CD14-positive monocyte (primary cell): ENCODE measurements around the gene USP47. TPM values are rescaled to one million over a fixed set of nuclear protein-coding genes. Genes with fewer than 3 reads are reported as not detected.
A peak's percentile ranks its signal among the peaks of the same experiment; 100 is the strongest.

Experiments
- DNase-seq, 3 donors: peaks; one replicate each; pipeline ENCODE4 v3.0.0-alpha.2; 2011 to 2022
- H2AFZ ChIP-seq: 2 replicates; pipeline ENCODE4 v1.6.0; 2012; ENCODE audit warnings: mild to moderate bottlenecking, low read depth, low read length, inconsistent platforms; ENCODE audit not compliant: insufficient read depth, poor library complexity, severe bottlenecking
- H3K27ac ChIP-seq, 2 donors: 1 replicate in 1 of 2; 2 replicates in 1 of 2; pipeline ENCODE4 v1.5.1; 2012 to 2013; ENCODE audit warnings: low read length in 2 of 2, control low read depth in 1 of 2, inconsistent platforms in 1 of 2, low read depth in 1 of 2, mild to moderate bottlenecking in 1 of 2
- H3K27me3 ChIP-seq, 2 donors: one replicate each; pipeline versions ENCODE4 v1.6.0 to v1.6.1; 2011 to 2013; ENCODE audit warnings: low read length in 2 of 2; ENCODE audit not compliant: control insufficient read depth in 2 of 2, insufficient read depth in 2 of 2
- H3K36me3 ChIP-seq, 2 donors: replicated peaks in 1 of 2; 1 replicate in 1 of 2; 2 replicates in 1 of 2; pipeline versions ENCODE4 v1.5.1 to v1.6.1; 2012 to 2013; ENCODE audit warnings: low read length in 2 of 2, control low read depth in 1 of 2, inconsistent platforms in 1 of 2, mild to moderate bottlenecking in 1 of 2; ENCODE audit not compliant: insufficient read depth in 2 of 2, control insufficient read depth in 1 of 2
- H3K4me1 ChIP-seq, 2 donors: 1 replicate in 1 of 2; 2 replicates in 1 of 2; pipeline versions ENCODE4 v1.5.1 to v1.6.1; 2012 to 2013; ENCODE audit warnings: low read length in 2 of 2, control low read depth in 1 of 2, inconsistent platforms in 1 of 2, mild to moderate bottlenecking in 1 of 2, moderate library complexity in 1 of 2; ENCODE audit not compliant: insufficient read depth in 2 of 2, control insufficient read depth in 1 of 2
- H3K4me2 ChIP-seq: replicated peaks from 2 replicates; pipeline ENCODE3; 2012; ENCODE audit warnings: low read length, moderate library complexity, mild to moderate bottlenecking; ENCODE audit not compliant: poor library complexity, severe bottlenecking; ENCODE audit errors: extremely low read depth
- H3K4me3 ChIP-seq, 3 experiments: fragments of 200-600 bp in 1 of 3; sonication (generic) in 1 of 3; replicated peaks in 1 of 3; 1 replicate in 2 of 3; 2 replicates in 1 of 3; pipeline ENCODE4 v1.5.1; 2011 to 2013; ENCODE audit warnings: low read length in 3 of 3, mild to moderate bottlenecking in 3 of 3, control low read depth in 2 of 3, low read depth in 2 of 3, inconsistent platforms in 1 of 3, moderate library complexity in 1 of 3
- H3K79me2 ChIP-seq: 2 replicates; pipeline ENCODE4 v1.6.0; 2012; ENCODE audit warnings: mild to moderate bottlenecking, control low read depth, inconsistent platforms, low read length, moderate library complexity; ENCODE audit not compliant: insufficient read depth
- H3K9ac ChIP-seq: 2 replicates; pipeline ENCODE4 v1.6.0; 2017; ENCODE audit warnings: low read length, mild to moderate bottlenecking; ENCODE audit not compliant: insufficient read depth, poor library complexity, severe bottlenecking
- H3K9me3 ChIP-seq, 2 donors: replicated peaks in 1 of 2; 1 replicate in 1 of 2; 2 replicates in 1 of 2; pipeline versions ENCODE4 v1.5.1 to v1.6.1; 2012 to 2013; ENCODE audit warnings: low read length in 2 of 2, control low read depth in 1 of 2; ENCODE audit not compliant: control insufficient read depth in 1 of 2, insufficient read depth in 1 of 2
- H4K20me1 ChIP-seq: 2 replicates; pipeline ENCODE4 v1.6.0; 2012; ENCODE audit warnings: mild to moderate bottlenecking, low read length, control low read depth, moderate library complexity; ENCODE audit not compliant: insufficient read depth
- H3K27ac Mint-ChIP-seq, 7 donors: one replicate each; pipeline ENCODE4 v1.8.0; 2020; ENCODE audit warnings: mild to moderate bottlenecking in 7 of 7, mixed read lengths in 7 of 7, moderate library complexity in 6 of 7, inconsistent platforms in 2 of 7
- H3K27me3 Mint-ChIP-seq, 3 donors: one replicate each; pipeline ENCODE4 v1.8.0; 2021 to 2022; ENCODE audit warnings: low read depth in 3 of 3, mild to moderate bottlenecking in 3 of 3, mixed read lengths in 3 of 3, moderate library complexity in 3 of 3, inconsistent platforms in 1 of 3
- H3K36me3 Mint-ChIP-seq, 2 donors: one replicate each; pipeline ENCODE4 v1.8.0; 2020; ENCODE audit warnings: mixed read lengths in 2 of 2, inconsistent platforms in 1 of 2, mild to moderate bottlenecking in 1 of 2
- H3K4me1 Mint-ChIP-seq: one replicate; pipeline ENCODE4 v1.8.0; 2020; ENCODE audit warnings: mild to moderate bottlenecking, mixed read lengths
- H3K4me3 Mint-ChIP-seq, 2 donors: one replicate each; pipeline ENCODE4 v1.8.0; 2020; ENCODE audit warnings: mild to moderate bottlenecking in 2 of 2, mixed read lengths in 2 of 2, moderate library complexity in 1 of 2
- H3K9me3 Mint-ChIP-seq, 7 donors: one replicate each; pipeline ENCODE4 v1.8.0; 2020 to 2022; ENCODE audit warnings: mixed read lengths in 7 of 7, mild to moderate bottlenecking in 6 of 7, moderate library complexity in 6 of 7, inconsistent platforms in 2 of 7
- CTCF ChIP-seq: fragments of 200-600 bp; IDR thresholded peaks from one replicate; pipeline ENCODE4 v1.8.0; 2022; ENCODE audit warnings: antibody characterized with exemption, mild to moderate bottlenecking
- WGBS: methylation state at CpG from one replicate; pipeline ENCODE4 v1.1.5; 2013; ENCODE audit warnings: missing lambda C conversion rate; ENCODE audit not compliant: insufficient coverage; 5-methylcytosine and 5-hydroxymethylcytosine counted together
- intact Hi-C, 2 donors: fragments of 100-400 bp; cut with micrococcal nuclease; formaldehyde crosslinking; loops; one replicate each; pipeline versions ENCODE4 v1.15.0 to v1.15.1; 2023
- polyA plus RNA-seq, 3 donors: library from polyadenylated mRNA; depleted of rRNA in 1 of 3; unstranded in 2 of 3; stranded (reverse) in 1 of 3; fragments of 300-500 nt in 2 of 3; fragments of >200 nt in 1 of 3; fragmentation: Illumina TruSeq in 2 of 3; gene quantifications; 1 replicate in 2 of 3; 2 replicates in 1 of 3; pipeline ENCODE4 v1.2.3, GENCODE V29; 2012 to 2021

The USP47 gene
- polyA plus RNA-seq, 3 donors = 8.1 to 17.5 (median 10.5) TPM

DNA sequence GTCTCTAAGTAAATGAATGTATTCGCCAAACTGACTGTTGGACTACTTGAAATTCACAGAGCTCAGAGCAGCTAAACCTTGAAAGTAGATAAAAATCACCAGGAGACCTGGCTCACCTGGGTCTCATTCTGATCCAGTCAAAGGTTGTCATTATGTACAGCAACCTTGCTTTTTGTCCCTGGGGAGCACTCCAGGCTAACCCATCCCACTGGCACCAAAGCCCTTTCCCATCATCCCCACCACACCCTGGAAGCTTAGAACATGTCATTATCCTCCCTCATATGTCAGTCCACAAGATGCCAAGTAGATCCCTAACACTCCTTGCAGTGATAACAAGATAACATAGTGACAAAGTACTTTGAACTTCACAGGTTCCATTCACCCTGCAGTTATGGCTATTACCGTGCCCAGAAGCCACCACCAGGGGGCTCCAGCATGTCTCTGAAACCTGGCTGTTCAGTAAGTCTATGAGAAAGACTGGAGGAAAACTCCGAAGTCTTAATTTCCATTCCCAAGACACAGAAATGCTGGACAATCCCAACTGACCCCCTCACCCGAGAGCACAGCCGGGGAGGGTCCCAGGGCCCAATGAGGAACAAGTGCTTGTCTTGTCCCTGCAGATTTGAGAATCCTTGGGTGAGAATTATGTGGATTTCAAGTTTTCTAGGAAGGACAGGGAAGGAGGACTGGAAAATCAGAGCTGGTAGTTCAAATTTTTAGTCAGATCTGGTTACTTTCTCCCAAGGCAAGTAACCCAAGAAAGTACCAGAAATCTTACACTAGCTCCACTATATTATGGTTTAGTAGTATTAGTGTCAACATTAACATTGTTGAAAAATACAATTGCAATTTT lies 43.0 kb upstream of the USP47 start:
- Histone ChIP-seq H2AFZ (no peak overlapping the region), H3K36me3 (no peaks in the 10 kb centered on the region), H3K4me2 (no peak overlapping the region)

GRCh38 chr11:11805228-11805627 lies 36.5 kb upstream of the USP47 start:
- no peaks in the 10 kb centered on the region for H3K4me1 ChIP-seq

More for the DNA sequence above, 43.0 kb upstream of the USP47 start:
- intact Hi-C loops = loop anchor here in 1 of 2 donors (5.0 kb wide), 1 partner anchor 483 kb away; no protein-coding TSS in a partner anchor
- Histone ChIP-seq H3K27me3 (peaks cover 10 to 11% of the 10 kb centered on the region in 2 donors), H3K9me3 (no peaks in the 10 kb centered on the region), H3K27ac (no peak overlapping the region), H4K20me1 (no peaks in the 10 kb centered on the region), H3K79me2 (no peaks in the 10 kb centered on the region), H3K4me1 (no peaks in the 10 kb centered on the region), H3K4me3 (no peak overlapping the region), H3K9ac (no peak overlapping the region)
- H3K27me3 Mint-ChIP-seq = peaks cover 7 to 22% (median 10%) of the 10 kb centered on the region in 3 donors
- H3K4me1 Mint-ChIP-seq = no peaks in the 10 kb centered on the region
- H3K4me3 Mint-ChIP-seq = no peak overlapping the region
- H3K9me3 Mint-ChIP-seq = no peaks in the 10 kb centered on the region
- DNase-seq = peak; percentile 29 to 71 (median 60)
- no peaks in the 10 kb centered on the region for H3K36me3 Mint-ChIP-seq
- H3K27ac Mint-ChIP-seq = no peak overlapping the region
- TF ChIP-seq CTCF = peak; percentile 72
- 0% methylated on average over 1 of the region's 5 CpGs for WGBS

More at GRCh38 chr11:11805228-11805627, 36.5 kb upstream of the USP47 start:
- H3K9me3 ChIP-seq = no peaks in the 10 kb centered on the region
- peaks cover 2 to 18% (median 4%) of the 10 kb centered on the region in 3 donors for H3K27me3 Mint-ChIP-seq
- peaks cover 0 to 2% (median 0%) of the 10 kb centered on the region in 7 donors for H3K9me3 Mint-ChIP-seq
- intact Hi-C loops = no loop called here
- no peak overlapping the region for H3K9ac ChIP-seq
- H3K36me3 ChIP-seq = no peaks in the 10 kb centered on the region
- H3K27ac ChIP-seq = no peak overlapping the region
- no CpG with 5 or more reads among the region's 1 CpG for WGBS
- TF ChIP-seq CTCF = no peak
- H3K4me3 ChIP-seq = no peak overlapping the region
- H3K4me3 Mint-ChIP-seq = no peak overlapping the region
- no peak overlapping the region for H3K27ac Mint-ChIP-seq
- no peaks in the 10 kb centered on the region for H4K20me1 ChIP-seq
- DNase-seq = no peak
- H2AFZ ChIP-seq = no peak overlapping the region
- no peaks in the 10 kb centered on the region for H3K36me3 Mint-ChIP-seq
- peaks cover 0 to 4% of the 10 kb centered on the region in 2 donors for H3K27me3 ChIP-seq
- H3K4me1 Mint-ChIP-seq = no peaks in the 10 kb centered on the region
- no peaks in the 10 kb centered on the region for H3K79me2 ChIP-seq
- H3K4me2 ChIP-seq = no peak overlapping the region
